SK-N-SH (cell line): ENCODE results near the gene MRPL9.

Source experiments
- CTCF ChIP-seq: fragments of 200-600 bp; sonication (generic); IDR thresholded peaks from 2 replicates; pipeline ENCODE4 v1.6.1; 2017; ENCODE audit warnings: antibody characterized with exemption, mild to moderate bottlenecking, moderate library complexity
- EP300 ChIP-seq, 2 experiments: IDR thresholded peaks; 2 replicates each; pipeline versions ENCODE4 v1.4.0 to v1.6.1; 2012; ENCODE audit warnings: borderline replicate concordance in 1 of 2, low read depth in 1 of 2, low read length in 1 of 2
- FOXM1 ChIP-seq: IDR thresholded peaks from 2 replicates; pipeline ENCODE4 v1.4.0; 2012; ENCODE audit warnings: low read depth, mild to moderate bottlenecking
- GATA2 ChIP-seq: sonication (generic); formaldehyde crosslinking; IDR thresholded peaks from 2 replicates; pipeline ENCODE4 v1.5.0; 2020; ENCODE audit warnings: mild to moderate bottlenecking, missing genetic modification reagents
- MXI1 ChIP-seq: IDR thresholded peaks from 2 replicates; pipeline ENCODE4 v1.6.1; 2012; ENCODE audit warnings: mild to moderate bottlenecking, low read depth, low read length, improper control_type of control experiment
- NFIC ChIP-seq: IDR thresholded peaks from 2 replicates; pipeline ENCODE4 v1.4.0; 2012; ENCODE audit warnings: borderline replicate concordance
- NRF1 ChIP-seq: IDR thresholded peaks from 2 replicates; pipeline ENCODE4 v1.6.1; 2012; ENCODE audit warnings: low read depth, mild to moderate bottlenecking, low read length
- POLR2AphosphoS5 ChIP-seq: IDR thresholded peaks from 2 replicates; pipeline ENCODE4 v1.6.1; 2012; ENCODE audit warnings: low read depth, low read length
- RAD21 ChIP-seq: IDR thresholded peaks from 2 replicates; pipeline ENCODE4 v1.6.1; 2012; ENCODE audit warnings: mild to moderate bottlenecking, low read length
- SMC3 ChIP-seq: IDR thresholded peaks from 2 replicates; pipeline ENCODE4 v1.6.1; 2012; ENCODE audit warnings: low read depth, low read length, improper control_type of control experiment
- TEAD4 ChIP-seq: IDR thresholded peaks from 2 replicates; pipeline ENCODE4 v1.4.0; 2012; ENCODE audit warnings: mild to moderate bottlenecking, borderline replicate concordance; ENCODE audit not compliant: insufficient read depth
- YY1 ChIP-seq: IDR thresholded peaks from 2 replicates; pipeline ENCODE4 v1.4.0; 2012; ENCODE audit warnings: low read depth, mild to moderate bottlenecking
- TF ChIP-seq, protein P1 (sequence below): IDR thresholded peaks from 2 replicates; pipeline ENCODE4 v1.4.0; 2012; ENCODE audit warnings: low read depth, borderline replicate concordance

GRCh38 chr1:151729157-151729965 lies 33.9 kb downstream of the MRPL9 start:
- TF ChIP-seq CTCF = no peak
- TF ChIP-seq SMC3 = no peak
- no peak for TF ChIP-seq POLR2AphosphoS5
- no peak for TF ChIP-seq GATA2 (CRISPR knock-in tag)
- TF ChIP-seq FOXM1 = no peak
- no peak for TF ChIP-seq EP300 (IDR thresholded peaks at IDR 0.05; ENCODE audit: borderline replicate concordance in 1 of 2, low read depth in 1 of 2, low read length in 1 of 2)
- TF ChIP-seq, protein P1, sequence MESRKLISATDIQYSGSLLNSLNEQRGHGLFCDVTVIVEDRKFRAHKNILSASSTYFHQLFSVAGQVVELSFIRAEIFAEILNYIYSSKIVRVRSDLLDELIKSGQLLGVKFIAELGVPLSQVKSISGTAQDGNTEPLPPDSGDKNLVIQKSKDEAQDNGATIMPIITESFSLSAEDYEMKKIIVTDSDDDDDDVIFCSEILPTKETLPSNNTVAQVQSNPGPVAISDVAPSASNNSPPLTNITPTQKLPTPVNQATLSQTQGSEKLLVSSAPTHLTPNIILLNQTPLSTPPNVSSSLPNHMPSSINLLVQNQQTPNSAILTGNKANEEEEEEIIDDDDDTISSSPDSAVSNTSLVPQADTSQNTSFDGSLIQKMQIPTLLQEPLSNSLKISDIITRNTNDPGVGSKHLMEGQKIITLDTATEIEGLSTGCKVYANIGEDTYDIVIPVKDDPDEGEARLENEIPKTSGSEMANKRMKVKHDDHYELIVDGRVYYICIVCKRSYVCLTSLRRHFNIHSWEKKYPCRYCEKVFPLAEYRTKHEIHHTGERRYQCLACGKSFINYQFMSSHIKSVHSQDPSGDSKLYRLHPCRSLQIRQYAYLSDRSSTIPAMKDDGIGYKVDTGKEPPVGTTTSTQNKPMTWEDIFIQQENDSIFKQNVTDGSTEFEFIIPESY = no peak
- no peak for TF ChIP-seq MXI1
- TF ChIP-seq RAD21 = no peak
- no peak for TF ChIP-seq NFIC
- no peak for TF ChIP-seq YY1
- TF ChIP-seq NRF1 = no peak
- TF ChIP-seq TEAD4 = no peak
